ENCODE measurements around the gene CDT1.
A peak's percentile ranks its signal among the peaks of the same experiment; 100 is the strongest.

CDT1 gene

GRCh38 chr16:88842806-88843205 lies 39.2 kb downstream of the CDT1 start:
- Histone ChIP-seq H3K36me3 (ENCODE audit: low read depth) (0 out of 2 replicates have a peak, but pooled peaks cover 7% of the 10 kb centered on the region), H3K27me3 (ENCODE audit: insufficient read depth, poor library complexity, severe bottlenecking) (no peaks in the 10 kb centered on the region), H3K27ac (ENCODE audit: poor library complexity, severe bottlenecking) (no peak overlapping the region), H3K4me3 (ENCODE audit: severe bottlenecking) (no peak overlapping the region), H3K9me3 (ENCODE audit: severe bottlenecking) (no peaks in the 10 kb centered on the region), H3K4me1 (ENCODE audit: insufficient read depth, poor library complexity, severe bottlenecking) (no peaks in the 10 kb centered on the region)
- ATAC-seq (ENCODE audit: low read depth) (no peak), DNase-seq (ENCODE audit: low spot score) (no peak)
- no peak for TF ChIP-seq CTCF (IDR thresholded peaks at IDR 0.05; ENCODE audit: poor library complexity, severe bottlenecking)

GRCh38 chr16:88843256-88843655 lies 39.7 kb downstream of the CDT1 start:
- Histone ChIP-seq H3K4me1 (ENCODE audit: insufficient read depth, poor library complexity, severe bottlenecking) (no peaks in the 10 kb centered on the region), H3K9me3 (ENCODE audit: severe bottlenecking) (no peaks in the 10 kb centered on the region), H3K4me3 (ENCODE audit: severe bottlenecking) (no peak overlapping the region), H3K27ac (ENCODE audit: poor library complexity, severe bottlenecking) (no peak overlapping the region), H3K27me3 (ENCODE audit: insufficient read depth, poor library complexity, severe bottlenecking) (no peaks in the 10 kb centered on the region), H3K36me3 (ENCODE audit: low read depth) (0 out of 2 replicates have a peak, but pooled peaks cover 7% of the 10 kb centered on the region)
- no peak for TF ChIP-seq CTCF (IDR thresholded peaks at IDR 0.05; ENCODE audit: poor library complexity, severe bottlenecking)
- no peak for DNase-seq (ENCODE audit: low spot score)
- ATAC-seq (ENCODE audit: low read depth) = no peak

- H3K27ac ChIP-seq (ENCODE audit: poor library complexity, severe bottlenecking) = no peak overlapping the region
- H3K9me3 ChIP-seq (ENCODE audit: severe bottlenecking) = no peaks in the 10 kb centered on the region
- peak; percentile 28; the same call in 1 of the 3 replicates for ATAC-seq (ENCODE audit: low read depth)
- no peaks in the 10 kb centered on the region for H3K4me1 ChIP-seq (ENCODE audit: insufficient read depth, poor library complexity, severe bottlenecking)
- no peak for DNase-seq (ENCODE audit: low spot score)
- 0 out of 2 replicates have a peak, but pooled peaks cover 5% of the 10 kb centered on the region for H3K36me3 ChIP-seq (ENCODE audit: low read depth)
- H3K4me3 ChIP-seq (ENCODE audit: severe bottlenecking) = no peak overlapping the region
- TF ChIP-seq CTCF (IDR thresholded peaks at IDR 0.05; ENCODE audit: poor library complexity, severe bottlenecking) = peak; percentile 9
- H3K27me3 ChIP-seq (ENCODE audit: insufficient read depth, poor library complexity, severe bottlenecking) = no peaks in the 10 kb centered on the region
These were observed 40.9 kb downstream of the CDT1 start for GRCh38 chr16:88844419-88845036.

- H3K4me3 ChIP-seq (ENCODE audit: severe bottlenecking) = no peak overlapping the region
- H3K4me1 ChIP-seq (ENCODE audit: insufficient read depth, poor library complexity, severe bottlenecking) = no peaks in the 10 kb centered on the region
- DNase-seq (ENCODE audit: low spot score) (no peak), ATAC-seq (ENCODE audit: low read depth) (no peak)
- H3K36me3 ChIP-seq (ENCODE audit: low read depth) = no peaks in the 10 kb centered on the region
- no peak overlapping the region for H3K27ac ChIP-seq (ENCODE audit: poor library complexity, severe bottlenecking)
- H3K9me3 ChIP-seq (ENCODE audit: severe bottlenecking) = no peaks in the 10 kb centered on the region
- no peaks in the 10 kb centered on the region for H3K27me3 ChIP-seq (ENCODE audit: insufficient read depth, poor library complexity, severe bottlenecking)
- TF ChIP-seq CTCF (IDR thresholded peaks at IDR 0.05; ENCODE audit: poor library complexity, severe bottlenecking) = no peak
These were observed 42.5 kb downstream of the CDT1 start for GRCh38 chr16:88846088-88846487.

- Histone ChIP-seq H3K9me3 (ENCODE audit: severe bottlenecking) (no peaks in the 10 kb centered on the region), H3K27ac (ENCODE audit: poor library complexity, severe bottlenecking) (no peak overlapping the region), H3K36me3 (ENCODE audit: low read depth) (no peaks in the 10 kb centered on the region), H3K27me3 (ENCODE audit: insufficient read depth, poor library complexity, severe bottlenecking) (no peaks in the 10 kb centered on the region), H3K4me3 (ENCODE audit: severe bottlenecking) (no peak overlapping the region), H3K4me1 (ENCODE audit: insufficient read depth, poor library complexity, severe bottlenecking) (no peaks in the 10 kb centered on the region)
- TF ChIP-seq CTCF (IDR thresholded peaks at IDR 0.05; ENCODE audit: poor library complexity, severe bottlenecking) = no peak
- no peak for DNase-seq (ENCODE audit: low spot score)
- ATAC-seq (ENCODE audit: low read depth) = no peak
These were observed 44.1 kb downstream of the CDT1 start for GRCh38 chr16:88847654-88848053.

Data from RWPE2 (cell line).